DMS114 treated with DMSO at 0.1 percent for 48 hours (cell line): ENCODE measurements around the gene KRTAP16-1.
"Not testable (repeated sequence)": the region's sequence is repeated elsewhere in the genome, so short reads cannot be mapped to it uniquely, and the experiment has no call there.

ENCODE experiments used
- DNase-seq: peaks from one replicate; lab custom pipeline; 2025; ENCODE audit not compliant: unreplicated experiment; lab: John Stamatoyannopoulos, UW

KRTAP16-1 gene

GRCh38 chr17:41308918-41309359 lies at the start of gene KRTAP16-1:
Gene KRTAP16-1, minus strand, starts transcription at chr17:41309309. Its CDS starts 56 bp downstream, at chr17:41309253.
- no peak for DNase-seq

DNA sequence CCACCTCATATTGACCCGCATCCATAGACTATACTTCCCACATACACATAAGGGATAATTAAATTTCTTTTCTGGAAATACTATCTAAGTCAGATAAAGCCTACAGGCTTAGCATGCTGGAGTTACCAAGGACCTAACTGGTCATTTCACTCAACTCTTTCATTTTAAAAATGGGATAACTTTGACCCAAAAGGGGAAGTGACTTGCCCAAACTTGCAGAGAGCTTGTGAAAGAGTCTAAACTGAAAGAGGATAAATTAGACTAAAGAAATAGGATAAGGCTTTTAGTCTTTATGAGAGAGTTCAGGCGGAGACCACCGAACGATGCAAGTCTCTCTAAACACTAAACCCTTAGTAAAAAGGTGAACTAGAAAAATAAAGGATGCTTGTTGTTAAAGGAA lies 45.4 kb upstream of the KRTAP16-1 start:
- DNase-seq, result no peak

DNA sequence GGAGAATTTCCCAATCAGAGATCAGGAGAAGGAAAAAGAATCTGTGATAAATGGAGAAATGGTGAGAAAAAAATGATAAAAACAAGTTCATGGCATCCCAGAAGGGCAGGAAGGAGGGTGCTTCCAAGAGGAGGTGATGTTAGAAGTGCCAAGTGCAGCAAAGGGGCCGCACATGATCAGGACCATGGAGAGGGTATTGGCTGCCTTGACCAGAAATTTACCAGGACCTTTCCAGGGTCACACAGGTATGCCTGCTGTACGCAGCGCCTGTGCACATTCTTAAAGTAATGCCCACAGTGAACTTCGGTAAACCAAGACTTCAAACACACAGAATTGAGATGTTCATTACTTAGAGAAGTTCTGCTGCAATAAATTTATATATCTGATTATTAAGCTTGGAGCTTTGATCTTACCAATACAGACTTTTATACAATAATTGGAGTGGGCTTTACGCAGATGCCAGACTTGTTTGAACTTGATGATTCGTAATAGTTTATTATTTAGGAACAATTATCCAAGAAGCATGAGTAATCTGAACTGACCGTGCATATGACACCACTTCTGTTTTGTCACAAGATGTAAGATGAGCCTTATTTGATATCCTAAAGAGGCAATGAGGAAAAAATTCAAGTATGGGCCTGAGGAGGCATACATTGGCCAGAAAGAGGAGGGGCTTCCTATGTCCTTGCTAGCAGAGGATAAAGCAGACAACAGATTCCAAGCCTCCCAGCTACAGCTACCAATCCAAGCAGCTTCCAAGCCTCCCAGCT lies 43.7 kb upstream of the KRTAP16-1 start:
- DNase-seq, result no peak

GRCh38 chr17:41351177-41351576 lies 42.1 kb upstream of the KRTAP16-1 start:
- no peak for DNase-seq

DNA sequence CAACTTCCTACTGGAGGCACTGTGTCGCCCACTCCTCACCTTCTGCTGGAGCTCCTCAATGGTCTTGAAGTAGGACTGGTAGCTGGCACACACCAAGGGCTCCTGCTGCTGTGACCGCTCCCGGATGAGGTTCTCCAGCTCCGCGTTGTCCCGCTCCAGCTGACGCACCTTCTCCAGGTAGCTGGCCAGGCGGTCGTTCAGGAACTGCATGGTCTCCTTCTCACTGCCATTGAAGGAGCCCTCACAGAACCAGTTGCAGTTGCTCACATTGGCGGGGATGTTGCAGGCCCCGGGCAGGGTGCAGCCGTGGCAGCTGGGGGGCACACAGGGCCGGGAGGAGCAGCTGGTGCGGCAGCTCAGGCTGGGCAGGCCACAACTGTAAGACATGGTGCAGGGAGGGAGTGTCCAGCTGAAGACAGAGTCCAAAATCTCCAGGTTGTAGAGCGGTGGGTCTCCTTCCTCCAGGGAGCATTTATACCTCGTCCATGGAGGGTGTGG lies 41.3 kb upstream of the KRTAP16-1 start, which contains the start of gene KRT33A:
KRT33A (minus strand) TSS at position 448 of the 498 bp plus-strand sequence; CDS start at position 387, 61 bp downstream.
- DNase-seq, result not testable (repeated sequence)

DNA sequence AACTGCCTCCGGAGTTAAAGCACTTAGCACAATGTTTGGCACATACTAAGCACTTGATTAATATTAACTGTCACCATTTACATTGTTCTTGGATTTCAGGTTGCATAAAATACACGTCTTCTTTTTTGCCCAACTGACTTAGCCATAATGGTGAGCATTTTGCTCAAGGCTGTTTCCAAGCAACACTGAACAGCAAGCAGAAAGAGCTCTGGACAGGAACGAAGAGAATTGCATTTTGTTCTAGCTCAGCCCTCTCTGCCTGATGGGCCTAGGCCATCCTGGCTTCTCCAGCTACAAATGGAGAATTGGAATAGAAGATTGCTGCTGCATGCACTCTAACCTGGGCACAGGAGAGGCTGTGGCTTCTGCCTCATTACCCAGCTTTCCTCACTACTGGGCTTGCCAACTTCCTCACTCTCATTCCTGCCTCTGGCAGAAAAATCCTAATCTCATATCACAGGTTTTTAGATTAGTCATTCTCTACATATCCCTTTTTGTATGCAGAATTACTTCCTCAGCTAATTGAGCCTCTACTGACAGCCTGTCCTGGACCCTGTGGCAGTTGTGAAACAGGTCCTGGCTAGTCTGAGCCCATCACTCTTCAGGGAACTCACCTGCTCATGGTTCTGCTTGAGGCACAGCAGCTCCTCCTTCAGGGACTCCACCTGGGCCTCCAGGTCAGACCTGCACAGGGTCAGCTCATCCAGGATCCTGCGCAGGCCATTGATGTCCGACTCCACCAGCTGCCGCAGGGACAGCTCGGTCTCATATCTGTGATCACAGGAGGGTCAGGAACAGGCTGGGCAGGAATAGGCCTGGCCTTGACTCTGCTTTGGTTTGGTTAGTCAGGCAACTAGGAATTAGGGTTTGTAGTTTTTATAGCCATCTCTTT lies 39.0 kb upstream of the KRTAP16-1 start:
- no peak for DNase-seq

GRCh38 chr17:41346421-41346820 lies 37.3 kb upstream of the KRTAP16-1 start:
- not testable (repeated sequence) for DNase-seq

GRCh38 chr17:41345992-41346391 lies 36.9 kb upstream of the KRTAP16-1 start:
- DNase-seq, result no peak

DNA sequence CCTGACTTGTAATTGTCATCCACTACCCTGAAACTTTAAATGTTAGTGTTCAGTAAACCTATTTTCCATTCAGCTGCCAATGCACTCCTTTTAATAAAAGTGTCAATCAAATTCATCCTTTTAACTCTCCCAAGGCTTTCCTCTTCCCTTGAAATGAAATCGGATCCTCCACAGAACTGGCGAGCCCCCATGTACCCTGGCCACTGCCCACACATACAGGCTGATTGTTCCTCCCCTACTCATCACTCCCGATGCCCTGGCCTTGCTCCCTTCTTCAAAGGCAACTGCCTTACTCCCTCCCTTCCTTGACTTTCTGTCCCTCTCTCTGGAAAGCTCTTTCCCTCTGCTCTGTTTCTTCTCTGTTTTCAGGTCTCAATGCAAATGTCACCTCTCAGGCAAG lies 33.9 kb upstream of the KRTAP16-1 start:
- no peak for DNase-seq

- no peak for DNase-seq
These were observed 32.1 kb upstream of the KRTAP16-1 start for GRCh38 chr17:41340934-41341861.

GRCh38 chr17:41340494-41340893 lies 31.4 kb upstream of the KRTAP16-1 start:
- DNase-seq, result no peak

DNA sequence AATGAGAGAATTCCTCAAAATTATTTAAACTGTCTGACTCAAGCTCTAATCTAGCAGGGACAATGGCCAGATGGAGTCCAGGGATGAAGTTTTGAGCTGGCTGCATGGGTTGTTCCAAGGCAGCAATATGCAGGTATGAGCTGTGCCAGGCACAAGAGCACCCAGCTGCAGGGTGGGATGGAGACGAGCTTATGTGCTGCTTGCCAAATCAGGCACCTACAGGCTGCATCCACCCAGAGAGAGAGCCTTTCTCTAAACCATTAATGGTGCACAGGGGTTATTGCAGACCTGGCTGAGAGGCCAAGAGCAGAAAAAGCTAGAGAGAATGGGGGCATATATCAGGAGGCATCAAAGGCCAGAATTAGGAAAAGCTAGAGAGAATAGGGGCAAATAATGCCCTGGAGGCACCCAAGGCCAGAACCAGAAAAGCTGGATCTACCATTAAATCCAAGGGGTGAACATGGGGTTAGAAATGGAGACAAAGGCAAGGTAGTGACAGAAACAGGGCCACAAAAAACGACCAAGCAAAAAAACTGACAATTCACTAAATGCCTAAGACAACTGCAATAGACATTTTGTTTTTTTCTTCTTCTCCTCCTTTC lies 30.6 kb upstream of the KRTAP16-1 start:
- DNase-seq, result no peak

GRCh38 chr17:41338961-41339485 lies 29.9 kb upstream of the KRTAP16-1 start:
- no peak for DNase-seq

- DNase-seq, result no peak
These were observed 26.6 kb upstream of the KRTAP16-1 start for GRCh38 chr17:41335747-41336146.

- DNase-seq, result no peak
These were observed 25.5 kb upstream of the KRTAP16-1 start for GRCh38 chr17:41334385-41335305.

- DNase-seq, result no peak
These were observed 24.7 kb upstream of the KRTAP16-1 start for GRCh38 chr17:41333836-41334235.

DNA sequence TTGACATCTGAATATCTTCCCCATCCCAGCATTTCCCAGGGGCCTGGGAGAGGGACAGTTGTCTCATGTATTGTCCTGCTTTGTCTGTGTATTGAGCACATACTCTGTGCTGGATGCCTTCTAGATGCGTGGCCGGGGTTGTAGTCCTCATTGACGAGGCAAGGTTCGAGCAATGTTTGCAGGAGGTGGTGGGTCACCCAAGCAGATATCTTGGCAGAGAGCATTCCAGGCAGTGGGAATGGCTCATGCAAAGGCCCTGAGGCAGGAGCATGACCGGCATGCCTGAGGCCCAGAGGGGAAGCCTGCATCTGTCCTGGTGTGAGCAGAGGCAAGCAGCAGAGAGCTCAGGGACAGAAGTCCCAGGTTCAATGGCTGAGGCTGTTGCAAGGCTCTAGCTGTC lies 24.0 kb upstream of the KRTAP16-1 start:
- DNase-seq, result no peak

- no peak for DNase-seq
These were observed 23.1 kb upstream of the KRTAP16-1 start for GRCh38 chr17:41332239-41332638.

DNA sequence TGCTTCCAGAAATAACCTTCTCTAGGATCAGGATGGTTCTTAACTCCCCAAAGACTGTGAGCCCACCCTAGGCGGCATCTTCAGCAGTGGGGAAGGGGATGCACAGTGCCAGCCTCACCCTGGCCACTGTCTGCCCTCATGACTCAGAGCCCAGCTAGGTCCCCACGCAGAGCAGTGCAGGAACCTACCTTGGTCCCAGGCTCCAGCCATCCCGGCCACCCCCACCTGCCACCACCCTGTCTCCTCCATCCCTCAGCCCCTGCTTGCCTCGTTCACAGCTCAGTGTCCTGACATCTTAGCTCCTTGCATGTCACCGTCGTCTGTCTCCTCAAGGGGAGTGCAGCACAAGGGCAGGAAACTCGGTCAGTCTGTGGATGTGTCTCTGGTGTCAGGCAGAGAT lies 22.5 kb upstream of the KRTAP16-1 start:
- DNase-seq, result no peak
